Glomerular visceral epithelial cell (primary cell): Measurements from ENCODE around the gene LHX2.
"Not testable (repeated sequence)": the region's sequence is repeated elsewhere in the genome, so short reads cannot be mapped to it uniquely, and the experiment has no call there.

Source experiments
- DNase-seq: peaks from one replicate; pipeline ENCODE4 v3.0.0-alpha.2; 2016; ENCODE audit errors: extremely low spot score

Gene LHX2

GRCh38 chr9:124011460-124012301 lies at the start of gene LHX2:
TSS of gene LHX2 (plus strand) at chr9:124011768. CDS start at chr9:124012349, 581 bp downstream.
- DNase-seq, result peak; percentile 78

GRCh38 chr9:123964761-123965160 lies 46.8 kb upstream of the LHX2 start:
- DNase-seq, result no peak

GRCh38 chr9:123965801-123966686 lies 45.5 kb upstream of the LHX2 start:
- DNase-seq, result no peak

GRCh38 chr9:123967323-123967722 lies 44.2 kb upstream of the LHX2 start:
- DNase-seq, result no peak

GRCh38 chr9:123972618-123973017 lies 39.0 kb upstream of the LHX2 start:
- no peak for DNase-seq

- DNase-seq, result no peak
Observed at GRCh38 chr9:123973590-123974223, 37.9 kb upstream of the LHX2 start.

- DNase-seq, result no peak
Observed at GRCh38 chr9:123974471-123974870, 37.1 kb upstream of the LHX2 start.

- no peak for DNase-seq
Observed at GRCh38 chr9:123975871-123976270, 35.7 kb upstream of the LHX2 start.

- not testable (repeated sequence) for DNase-seq
Observed at GRCh38 chr9:123976579-123976978, 35.0 kb upstream of the LHX2 start.

- no peak for DNase-seq
Observed at GRCh38 chr9:123978981-123979380, 32.6 kb upstream of the LHX2 start.

GRCh38 chr9:123982535-123982934 lies 29.0 kb upstream of the LHX2 start:
- DNase-seq, result no peak

GRCh38 chr9:123983047-123983446 lies 28.5 kb upstream of the LHX2 start:
- no peak for DNase-seq

GRCh38 chr9:123984802-123985201 lies 26.8 kb upstream of the LHX2 start:
- DNase-seq, result no peak

GRCh38 chr9:123985869-123986268 lies 25.7 kb upstream of the LHX2 start:
- DNase-seq, result no peak

- no peak for DNase-seq
Observed at GRCh38 chr9:123990427-123990826, 21.1 kb upstream of the LHX2 start.

- not testable (repeated sequence) for DNase-seq
Observed at GRCh38 chr9:123992679-123993078, 18.9 kb upstream of the LHX2 start.

GRCh38 chr9:123996731-123997421 lies 14.7 kb upstream of the LHX2 start:
- DNase-seq, result no peak

- DNase-seq, result no peak
Observed at GRCh38 chr9:123997665-123998277, 13.8 kb upstream of the LHX2 start.

GRCh38 chr9:123998278-123998925 lies 13.2 kb upstream of the LHX2 start:
- DNase-seq, result no peak

GRCh38 chr9:123998970-123999621 lies 12.5 kb upstream of the LHX2 start:
- DNase-seq, result no peak
